Esophagus (tissue), 2 donors: ENCODE data around the gene HERC5. TPM values are rescaled to one million over a fixed set of nuclear protein-coding genes. Genes with fewer than 3 reads are reported as not detected.

Experiments
- H3K27ac ChIP-seq, 2 donors: one replicate each; pipeline ENCODE4 v1.5.1; 2013; ENCODE audit warnings: low read depth in 2 of 2, mild to moderate bottlenecking in 2 of 2, inconsistent platforms in 1 of 2, low read length in 1 of 2, moderate library complexity in 1 of 2
- H3K27me3 ChIP-seq, 2 donors: one replicate each; pipeline ENCODE4 v1.6.1; 2013; ENCODE audit warnings: low read length in 2 of 2, control low read depth in 1 of 2, mild to moderate bottlenecking in 1 of 2; ENCODE audit not compliant: insufficient read depth in 2 of 2, control insufficient read depth in 1 of 2
- H3K36me3 ChIP-seq, 2 donors: one replicate each; pipeline ENCODE4 v1.6.1; 2013; ENCODE audit warnings: low read length in 1 of 2; ENCODE audit not compliant: control insufficient read depth in 2 of 2, insufficient read depth in 2 of 2
- H3K4me1 ChIP-seq, 2 donors: one replicate each; pipeline ENCODE4 v1.6.1; 2013; ENCODE audit warnings: low read length in 1 of 2; ENCODE audit not compliant: control insufficient read depth in 2 of 2, insufficient read depth in 2 of 2
- H3K4me3 ChIP-seq, 2 donors: one replicate each; pipeline ENCODE4 v1.5.1; 2013; ENCODE audit warnings: low read length in 2 of 2, mild to moderate bottlenecking in 2 of 2, low read depth in 1 of 2, moderate library complexity in 1 of 2
- H3K9me3 ChIP-seq, 2 donors: one replicate each; pipeline ENCODE4 v1.6.1; 2013; ENCODE audit warnings: mild to moderate bottlenecking in 2 of 2, low read depth in 1 of 2, low read length in 1 of 2, moderate library complexity in 1 of 2; ENCODE audit not compliant: control insufficient read depth in 2 of 2, insufficient read depth in 1 of 2
- WGBS, 2 donors: extraction: QIAGEN DNeasy Blood & Tissue Kit; methylation state at CpG; one replicate each; pipeline ENCODE4 v1.1.7; 2013; 5-methylcytosine and 5-hydroxymethylcytosine counted together
- polyA plus RNA-seq, 2 donors: library from polyadenylated mRNA; stranded (reverse); fragments of 200-250 nt; gene quantifications; one replicate each; pipeline ENCODE4 v1.2.3, GENCODE V29; 2013
- donor health status: healthy with polysubstance abuse.
- donor health status: Bipolar disorder and iron deficiency.

HERC5 gene
- polyA plus RNA-seq: 1 to 10 TPM in 1 of 2 donors, under 1 TPM in 1; 0.92 to 1.1 TPM

DNA sequence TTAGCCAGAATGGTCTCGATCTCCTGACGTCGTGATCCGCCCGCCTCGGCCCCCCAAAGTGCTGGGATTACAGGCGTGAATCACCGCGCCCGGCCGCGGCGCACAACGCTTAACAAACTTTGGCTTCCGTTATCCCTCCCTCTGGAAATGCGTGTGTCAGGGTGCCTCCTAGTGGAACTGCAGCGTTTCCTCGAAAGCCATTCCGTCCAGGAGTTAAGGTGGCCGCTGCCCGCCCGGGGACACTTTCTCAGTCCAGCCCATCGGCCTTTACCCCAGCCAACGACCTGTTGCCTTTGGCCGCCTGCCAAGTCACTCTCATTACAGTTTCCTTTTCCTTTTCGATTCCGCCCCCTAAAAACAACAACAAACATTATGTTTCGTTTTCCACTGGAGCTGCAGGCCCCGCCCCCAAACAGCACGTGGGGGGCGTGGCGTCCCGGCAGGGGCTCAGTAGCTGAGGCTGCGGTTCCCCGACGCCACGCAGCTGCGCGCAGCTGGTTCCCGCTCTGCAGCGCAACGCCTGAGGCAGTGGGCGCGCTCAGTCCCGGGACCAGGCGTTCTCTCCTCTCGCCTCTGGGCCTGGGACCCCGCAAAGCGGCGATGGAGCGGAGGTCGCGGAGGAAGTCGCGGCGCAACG, at the start of gene HERC5:
TSS of gene HERC5 (plus strand) at position 450 of the 637 bp plus-strand sequence. CDS start at position 601, 151 bp downstream.
- Histone ChIP-seq H3K27me3 (no peaks in the 10 kb centered on the region), H3K27ac (peak within 1 kb of the TSS; percentile 70 to 72)
- WGBS, 2 donors: 0% methylated on average over 56 to 57 of the region's 57 CpGs

DNA sequence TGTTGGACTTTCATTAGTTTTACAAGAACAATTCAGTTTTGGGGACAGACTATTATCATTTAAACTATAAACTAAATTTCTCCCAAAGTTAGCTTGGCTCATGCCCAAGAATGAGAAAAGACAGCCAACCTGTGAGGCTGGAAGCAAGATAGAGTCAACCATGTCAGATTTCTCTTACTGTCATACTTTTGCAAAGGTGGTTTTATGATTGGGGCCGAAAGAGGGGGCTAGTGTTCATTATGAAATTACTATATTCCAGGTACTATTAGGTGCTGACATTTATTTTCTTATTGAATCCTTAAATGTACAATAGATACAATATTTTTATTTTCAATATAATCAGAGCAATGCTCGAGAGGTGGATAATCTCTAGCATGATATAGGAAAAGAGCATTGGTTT, 47.7 kb upstream of the HERC5 start:
- Histone ChIP-seq H3K4me1 (no peaks in the 10 kb centered on the region), H3K27me3 (no peaks in the 10 kb centered on the region), H3K36me3 (peaks cover 4 to 8% of the 10 kb centered on the region in 2 donors), H3K9me3 (no peaks in the 10 kb centered on the region), H3K4me3 (no peak overlapping the region), H3K27ac (no peak overlapping the region)
- WGBS, 2 donors: 93 to 95% methylated on average over 2 of the region's 2 CpGs

More for the DNA sequence above, at the start of gene HERC5:
- H3K4me3 ChIP-seq: peak within 1 kb of the TSS; percentile 67 to 72
- no peaks in the 10 kb centered on the region for H3K9me3 ChIP-seq
- H3K4me1 ChIP-seq: no peaks in the 10 kb centered on the region
- no peaks in the 10 kb centered on the region for H3K36me3 ChIP-seq

DNA sequence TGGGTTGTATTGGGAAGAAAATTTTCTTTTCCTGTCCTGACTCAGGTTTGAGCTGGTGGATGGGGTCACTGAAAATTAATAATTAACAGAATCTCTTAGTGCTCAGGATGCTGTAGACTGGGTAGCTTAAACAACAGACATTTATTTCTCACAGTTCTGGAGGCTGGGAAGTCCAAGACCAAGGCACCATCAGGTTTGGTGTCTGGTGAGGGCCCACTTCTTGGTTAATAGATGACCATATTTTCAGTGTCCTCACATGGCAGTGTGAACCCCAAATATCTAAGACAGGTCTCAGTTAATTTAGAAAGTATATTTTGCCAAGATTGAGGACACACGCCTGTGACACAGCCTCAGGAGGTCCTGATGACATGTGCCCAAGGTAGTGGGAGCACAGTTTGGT, 47.1 kb upstream of the HERC5 start:
- H3K27me3 ChIP-seq: no peaks in the 10 kb centered on the region
- H3K36me3 ChIP-seq: peaks cover 4 to 8% of the 10 kb centered on the region in 2 donors
- no peak overlapping the region for H3K4me3 ChIP-seq
- no peaks in the 10 kb centered on the region for H3K4me1 ChIP-seq
- no peak overlapping the region for H3K27ac ChIP-seq
- 95 to 97% methylated on average over 1 of the region's 1 CpG for WGBS, 2 donors
- H3K9me3 ChIP-seq: no peaks in the 10 kb centered on the region

DNA sequence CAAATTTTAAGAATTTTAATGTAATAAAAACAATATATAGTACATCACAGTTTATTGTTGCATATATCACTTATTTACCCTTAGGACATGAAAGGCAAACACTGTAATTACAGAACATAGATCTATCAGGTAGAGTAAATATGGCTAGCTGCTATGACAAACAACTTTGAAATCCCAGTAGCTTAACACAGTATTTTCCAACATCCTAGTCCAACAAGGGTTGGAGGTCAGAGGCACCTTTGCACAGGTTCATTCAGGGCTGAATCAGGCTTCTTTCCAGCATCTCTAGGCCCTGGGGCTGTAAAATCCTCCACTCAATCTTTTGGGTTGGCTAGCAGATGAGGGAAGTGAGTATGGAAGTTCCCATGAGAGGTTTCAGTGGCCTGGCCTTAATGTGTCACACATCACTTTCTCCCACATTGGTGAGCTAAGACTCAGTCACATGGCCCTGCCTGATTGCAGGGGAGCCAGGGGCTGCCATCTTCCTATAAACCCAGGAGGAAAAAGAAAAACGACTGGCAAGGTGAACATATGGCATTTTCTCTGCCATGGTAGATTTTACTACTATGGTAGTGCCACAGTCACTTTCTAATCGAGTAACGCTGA, 45.3 kb upstream of the HERC5 start:
- H3K4me3 ChIP-seq: no peak overlapping the region
- peaks cover 0 to 5% of the 10 kb centered on the region in 2 donors for H3K36me3 ChIP-seq
- no peaks in the 10 kb centered on the region for H3K4me1 ChIP-seq
- H3K9me3 ChIP-seq: no peaks in the 10 kb centered on the region
- H3K27me3 ChIP-seq: no peaks in the 10 kb centered on the region
- no peak overlapping the region for H3K27ac ChIP-seq
- 90% methylated on average over 3 of the region's 3 CpGs for WGBS, 2 donors

DNA sequence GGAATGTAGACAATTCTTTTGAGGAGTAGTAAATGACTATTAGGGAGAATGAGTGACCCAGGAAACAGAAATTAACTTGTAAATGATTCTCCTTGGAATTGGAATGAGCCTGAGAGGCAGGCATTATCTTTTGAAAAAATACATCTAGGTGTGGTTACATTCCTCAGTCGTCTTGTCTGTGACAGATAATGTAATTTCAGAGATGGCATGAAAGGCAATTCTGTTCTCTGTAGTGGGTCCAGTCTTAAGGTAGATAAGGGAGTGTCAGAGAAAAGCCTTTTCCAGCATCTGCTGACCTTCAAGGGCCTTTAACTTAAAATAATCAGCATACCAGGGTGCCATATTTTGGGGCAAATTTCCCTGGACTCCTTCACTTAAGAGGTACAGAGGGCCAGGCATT, 43.1 kb upstream of the HERC5 start:
- 66 to 68% methylated on average over 1 of the region's 1 CpG for WGBS, 2 donors
- no peak overlapping the region for H3K27ac ChIP-seq

DNA sequence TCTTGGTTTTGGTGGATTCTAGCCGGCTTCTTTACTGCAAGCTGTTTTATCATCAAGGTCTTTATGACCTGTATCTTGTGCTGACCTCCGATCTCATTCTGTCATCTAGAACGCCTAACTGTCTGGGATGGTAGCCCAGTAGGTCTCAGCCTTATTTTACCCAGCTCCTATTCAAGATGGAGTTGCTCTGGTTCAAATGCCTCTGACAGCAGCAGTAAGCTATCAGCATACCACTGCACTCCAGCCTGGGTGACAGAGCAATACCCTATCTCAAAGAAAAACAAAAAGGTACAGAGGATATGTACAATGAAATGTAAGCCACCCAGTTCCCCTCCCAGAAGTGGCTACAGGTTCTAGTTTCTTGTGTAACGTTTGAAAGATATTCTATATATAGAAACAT, 42.2 kb upstream of the HERC5 start:
- no peak overlapping the region for H3K27ac ChIP-seq
- H3K4me1 ChIP-seq: no peaks in the 10 kb centered on the region
- 91% methylated on average over 4 of the region's 4 CpGs for WGBS, 2 donors
- no peaks in the 10 kb centered on the region for H3K9me3 ChIP-seq
- H3K4me3 ChIP-seq: no peak overlapping the region
- H3K36me3 ChIP-seq: peaks cover 0 to 5% of the 10 kb centered on the region in 2 donors
- no peaks in the 10 kb centered on the region for H3K27me3 ChIP-seq

More for the DNA sequence above, 43.1 kb upstream of the HERC5 start:
- H3K27me3 ChIP-seq: no peaks in the 10 kb centered on the region
- no peaks in the 10 kb centered on the region for H3K9me3 ChIP-seq
- no peaks in the 10 kb centered on the region for H3K4me1 ChIP-seq
- H3K36me3 ChIP-seq: peaks cover 0 to 5% of the 10 kb centered on the region in 2 donors
- H3K4me3 ChIP-seq: no peak overlapping the region

DNA sequence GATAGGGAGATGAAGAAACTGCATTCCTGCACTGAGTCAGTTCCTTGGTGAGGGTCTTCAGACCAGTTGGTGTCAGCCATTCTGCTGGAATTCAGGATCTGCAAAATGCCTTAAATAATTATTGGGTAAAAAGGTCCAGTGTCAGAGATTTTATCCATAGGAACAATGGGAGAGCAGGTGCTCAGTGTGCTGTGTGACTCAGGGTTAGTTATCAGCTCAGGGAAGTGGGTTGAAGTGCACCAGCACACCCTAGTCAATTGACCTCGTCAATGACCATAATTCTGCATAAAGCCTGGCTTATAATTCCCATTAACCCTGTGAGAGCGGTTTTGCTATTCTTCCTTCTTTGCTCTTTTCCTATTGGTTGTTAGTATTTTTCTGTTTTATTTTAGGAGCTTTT, 40.9 kb upstream of the HERC5 start:
- no peaks in the 10 kb centered on the region for H3K9me3 ChIP-seq
- H3K4me3 ChIP-seq: no peak overlapping the region
- 77 to 82% methylated on average over 2 of the region's 2 CpGs for WGBS, 2 donors
- no peaks in the 10 kb centered on the region for H3K27me3 ChIP-seq
- H3K36me3 ChIP-seq: peaks cover 0 to 5% of the 10 kb centered on the region in 2 donors
- no peak overlapping the region for H3K27ac ChIP-seq
- H3K4me1 ChIP-seq: no peaks in the 10 kb centered on the region

DNA sequence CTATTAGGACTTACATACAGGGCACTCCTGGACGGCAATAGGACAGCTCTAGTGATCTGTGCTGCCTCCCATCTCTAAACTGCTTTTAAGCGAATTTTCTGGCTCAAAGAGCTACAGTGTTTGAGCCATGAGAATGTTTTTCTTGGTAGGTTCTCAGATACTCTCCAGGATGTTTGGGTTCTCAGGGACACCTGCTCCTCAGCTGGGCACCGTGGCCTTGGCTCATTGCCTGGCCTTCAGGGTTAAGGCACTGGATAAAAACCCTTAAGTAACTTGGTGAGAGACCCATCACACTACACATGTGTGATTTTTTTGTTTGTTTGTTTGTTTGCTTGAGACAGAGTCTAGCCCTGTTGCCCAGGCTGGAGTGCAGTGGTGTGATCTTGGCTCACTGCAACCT, 38.5 kb upstream of the HERC5 start:
- Histone ChIP-seq H3K27ac (no peak overlapping the region), H3K27me3 (no peaks in the 10 kb centered on the region), H3K36me3 (peaks cover 0 to 5% of the 10 kb centered on the region in 2 donors), H3K4me1 (no peaks in the 10 kb centered on the region), H3K4me3 (no peak overlapping the region), H3K9me3 (no peaks in the 10 kb centered on the region)
- 77 to 84% methylated on average over 3 of the region's 3 CpGs for WGBS, 2 donors

DNA sequence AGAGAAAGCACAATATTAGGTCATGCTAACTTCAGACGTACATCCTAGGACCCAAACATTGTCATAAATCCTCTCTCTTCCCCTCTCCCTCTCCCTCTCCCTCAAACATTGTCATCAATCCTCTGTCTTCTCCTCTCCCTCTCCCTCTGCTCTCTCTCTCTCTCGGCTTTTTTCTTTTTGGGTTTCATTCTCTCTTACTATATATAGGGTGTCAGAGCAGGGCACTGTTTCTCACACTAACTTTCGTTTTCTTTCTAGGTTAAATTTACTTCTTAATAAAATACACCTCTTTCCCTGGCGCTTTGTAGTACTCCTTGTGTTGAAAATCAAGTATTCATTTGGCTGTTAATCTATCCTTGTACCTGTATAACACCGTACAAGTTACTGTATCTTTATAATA, 37.0 kb upstream of the HERC5 start:
- Histone ChIP-seq H3K36me3 (peaks cover 0 to 5% of the 10 kb centered on the region in 2 donors), H3K27ac (no peak overlapping the region), H3K4me3 (no peak overlapping the region), H3K9me3 (no peaks in the 10 kb centered on the region), H3K4me1 (no peaks in the 10 kb centered on the region), H3K27me3 (no peaks in the 10 kb centered on the region)
- WGBS, 2 donors: 73 to 84% methylated on average over 5 of the region's 5 CpGs

DNA sequence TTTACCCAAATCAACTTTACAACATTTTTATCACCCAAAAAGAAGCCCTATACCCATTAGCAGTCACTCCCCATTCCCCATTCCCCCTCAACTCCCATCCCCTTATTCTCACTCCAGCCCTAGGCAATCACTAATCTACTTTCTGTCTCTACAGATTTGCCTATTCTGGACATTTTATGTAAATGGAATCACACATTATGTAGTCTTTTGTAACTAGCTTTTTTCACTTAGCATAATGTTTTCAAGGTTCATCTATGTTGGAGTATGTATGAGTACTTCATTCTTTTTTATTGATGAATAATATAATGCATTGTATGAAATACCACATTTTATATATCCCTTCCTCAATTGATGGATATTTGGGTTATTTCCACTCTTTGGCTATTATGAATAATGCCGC, 36.1 kb upstream of the HERC5 start:
- Histone ChIP-seq H3K4me1 (no peaks in the 10 kb centered on the region), H3K27ac (no peak overlapping the region), H3K4me3 (no peak overlapping the region), H3K9me3 (no peaks in the 10 kb centered on the region), H3K27me3 (no peaks in the 10 kb centered on the region), H3K36me3 (peaks cover 0 to 5% of the 10 kb centered on the region in 2 donors)
- 95 to 97% methylated on average over 1 of the region's 1 CpG for WGBS, 2 donors
